GM18873 (cell line): Measurements from ENCODE around the gene NAALADL2.
"Not testable (repeated sequence)": the region's sequence is repeated elsewhere in the genome, so short reads cannot be mapped to it uniquely, and the experiment has no call there.

ENCODE experiments used
- ATAC-seq: cut with Tn5 transposase; IDR thresholded peaks from one replicate; pipeline ENCODE4 v1.9.1; 2021; ENCODE audit warnings: mild to moderate bottlenecking, moderate library complexity, moderate number of reproducible peaks; ENCODE audit not compliant: unreplicated experiment, low FRiP score

NAALADL2 gene

DNA sequence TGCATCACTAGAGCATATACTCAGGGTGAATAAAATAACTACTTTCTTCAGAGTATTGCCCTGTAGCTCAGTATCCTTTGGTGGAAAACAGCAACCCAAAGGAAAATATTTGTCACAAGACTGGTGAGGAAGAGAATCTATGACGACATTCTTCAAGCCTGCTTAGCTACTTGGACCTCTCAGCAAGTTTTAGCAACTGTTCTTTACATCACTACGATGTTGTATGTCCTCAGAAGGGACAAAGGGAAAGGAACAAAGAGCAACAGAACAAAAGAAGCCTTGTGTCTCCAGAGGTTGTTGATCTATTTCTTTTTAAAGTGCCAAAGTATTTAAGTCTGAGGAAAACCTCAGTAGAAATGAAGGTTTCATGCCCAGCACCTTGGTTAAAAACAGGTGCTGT is 746.7 kb downstream of the NAALADL2 start:
- no peak for ATAC-seq

DNA sequence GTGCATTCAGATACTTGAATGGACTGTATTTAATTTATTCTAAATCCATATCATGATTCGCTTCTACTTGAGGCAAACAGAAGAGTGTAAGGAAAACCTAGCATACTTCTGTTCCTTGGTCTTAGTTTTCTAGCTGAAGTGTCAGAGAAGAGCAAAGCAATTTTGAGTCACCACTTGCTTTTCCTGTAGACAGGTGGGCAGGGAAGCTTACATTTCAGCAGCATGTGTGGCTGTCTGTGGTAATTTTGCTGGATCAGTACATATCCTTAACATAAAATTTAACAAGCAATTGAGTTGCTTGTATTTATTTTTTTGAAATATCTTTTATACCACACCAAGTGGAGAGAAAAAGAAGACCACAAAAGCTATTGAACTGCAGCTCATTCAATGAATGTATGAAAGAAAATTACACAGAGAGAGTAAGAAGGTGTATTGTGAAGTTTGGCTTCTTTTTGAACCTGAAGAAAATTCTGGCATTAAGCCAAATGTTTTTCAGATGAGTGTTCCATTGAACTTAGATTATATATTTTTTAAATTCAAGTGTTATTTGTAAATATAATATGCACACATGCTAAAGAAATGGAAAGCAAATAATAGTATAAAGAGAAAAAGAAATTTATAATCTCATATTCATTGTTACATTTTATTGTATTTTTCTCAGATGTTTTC is 747.6 kb downstream of the NAALADL2 start:
- no peak for ATAC-seq

DNA sequence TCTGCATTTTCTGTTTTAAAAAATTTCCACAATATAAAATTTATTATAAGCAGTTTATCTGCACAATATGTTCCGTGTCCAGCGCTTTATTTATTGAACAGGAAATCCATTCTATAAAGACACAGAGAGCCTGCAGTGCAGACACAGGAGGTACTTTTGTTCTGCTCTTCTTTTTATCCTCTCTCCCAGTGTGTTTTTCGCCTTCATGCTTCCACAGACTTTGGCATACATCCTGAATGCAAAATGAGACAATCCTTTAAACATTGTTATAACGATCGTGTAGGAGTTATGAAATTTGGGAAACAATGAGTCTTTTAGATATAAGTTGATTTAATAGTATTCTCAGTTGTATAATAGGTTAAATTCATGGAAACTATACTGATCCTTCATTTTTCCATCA is 749.2 kb downstream of the NAALADL2 start:
- no peak for ATAC-seq

DNA sequence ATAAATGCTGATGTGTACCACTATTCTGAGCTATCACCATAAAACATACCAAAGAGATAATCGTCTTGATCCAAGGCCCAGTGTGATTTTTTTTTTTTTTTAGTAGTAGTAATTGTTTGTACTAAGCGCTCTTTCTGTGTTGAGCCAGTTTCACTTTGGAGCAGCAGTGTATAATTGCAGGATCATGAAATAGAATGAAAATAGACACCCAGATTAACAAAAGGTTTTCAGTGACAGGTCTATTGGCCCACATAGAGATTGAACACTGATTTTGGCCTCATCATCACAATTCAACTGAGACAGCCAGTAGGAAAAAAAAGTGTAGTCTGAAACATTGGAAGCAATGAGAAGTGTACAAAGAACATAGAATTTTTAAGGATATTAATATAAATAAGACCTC is 749.8 kb downstream of the NAALADL2 start:
- ATAC-seq, result no peak

DNA sequence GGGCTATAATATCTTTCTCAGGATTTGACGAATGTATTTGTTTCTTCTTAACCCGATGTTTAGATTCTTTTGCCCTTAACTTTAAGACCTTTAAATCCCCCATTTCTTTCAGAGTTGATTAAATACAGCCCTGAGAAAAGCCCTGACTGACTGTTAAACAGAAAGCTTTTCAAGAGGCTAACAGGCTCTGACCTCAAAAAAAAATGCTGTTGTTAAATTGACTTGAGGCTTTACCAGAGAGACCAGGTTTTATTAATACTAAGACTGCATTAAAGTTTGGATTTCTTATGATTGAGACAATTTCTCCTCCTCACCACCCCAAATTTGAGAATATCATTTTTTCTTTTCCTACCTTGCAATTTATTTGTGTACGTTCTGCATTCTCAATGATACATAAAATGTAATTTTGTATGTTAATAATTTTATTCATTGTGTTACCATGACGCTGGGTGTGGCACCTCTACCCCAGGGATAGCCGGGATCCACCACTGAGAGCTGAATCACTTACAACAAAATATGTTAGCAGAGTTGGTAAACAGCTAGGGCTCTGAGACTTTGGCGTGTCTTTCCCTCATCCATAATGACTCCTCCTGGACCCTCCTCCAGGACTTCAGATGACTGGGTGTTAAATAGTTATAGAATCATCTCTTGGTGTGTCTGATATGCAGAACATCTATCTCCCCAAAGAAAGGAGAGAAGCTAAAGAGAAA is 753.5 kb downstream of the NAALADL2 start:
- ATAC-seq, result no peak

DNA sequence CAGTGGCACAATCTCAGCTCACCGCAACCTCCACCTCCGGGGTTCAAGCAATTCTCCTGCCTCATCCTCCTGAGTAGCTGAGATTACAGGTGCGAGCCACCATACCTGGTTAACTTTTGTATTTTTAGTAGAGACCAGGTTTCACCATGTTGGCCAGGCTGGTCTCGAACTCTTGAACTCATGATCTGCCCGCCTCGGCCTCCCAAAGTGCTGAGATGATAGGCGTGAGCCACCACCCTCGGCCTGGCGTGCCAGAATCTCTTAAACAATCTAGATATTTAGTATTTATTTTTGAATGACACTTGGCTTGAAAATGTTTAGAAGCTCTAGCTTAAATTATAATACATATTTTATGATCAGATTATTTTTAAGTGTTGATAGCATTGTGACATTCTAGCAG is 755.0 kb downstream of the NAALADL2 start:
- not testable (repeated sequence) for ATAC-seq

DNA sequence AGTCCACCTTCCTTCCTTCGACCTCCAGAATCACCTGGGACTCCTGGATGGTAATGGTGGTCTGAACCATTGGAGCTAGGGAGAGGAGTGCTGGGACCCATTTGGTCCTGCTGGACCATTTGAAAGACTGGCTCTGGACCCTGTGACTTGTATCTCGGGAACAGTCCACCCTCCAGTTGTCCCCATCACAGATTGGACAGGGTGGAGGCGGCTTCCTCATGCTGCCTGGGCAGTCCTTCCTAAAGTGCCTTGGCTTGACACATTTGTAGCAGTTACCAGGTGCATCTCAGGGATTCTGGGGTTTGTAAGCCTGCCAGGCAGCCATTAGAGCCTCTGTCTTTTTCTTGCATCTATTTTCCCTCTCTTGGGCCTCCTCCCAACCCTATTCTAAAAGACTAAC is 758.1 kb downstream of the NAALADL2 start:
- ATAC-seq, result no peak

DNA sequence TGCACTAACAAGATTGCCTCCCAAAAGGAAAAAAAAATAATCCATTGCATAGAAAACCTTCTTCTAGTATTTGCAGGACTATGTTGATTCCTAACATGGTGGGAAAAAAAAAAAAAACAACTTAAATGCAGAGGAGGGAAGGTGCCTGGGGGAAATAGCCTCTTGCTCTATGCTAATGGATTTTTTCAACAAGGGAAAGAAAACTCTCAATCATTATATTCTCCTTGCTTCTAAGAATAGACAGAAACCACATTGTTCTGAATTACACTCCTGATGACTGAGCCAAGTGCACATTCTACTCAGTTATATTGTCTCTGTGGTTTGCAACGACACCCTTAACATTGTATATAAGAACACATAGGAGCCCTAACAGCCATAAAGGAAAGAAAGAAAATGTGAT is 760.2 kb downstream of the NAALADL2 start:
- no peak for ATAC-seq

DNA sequence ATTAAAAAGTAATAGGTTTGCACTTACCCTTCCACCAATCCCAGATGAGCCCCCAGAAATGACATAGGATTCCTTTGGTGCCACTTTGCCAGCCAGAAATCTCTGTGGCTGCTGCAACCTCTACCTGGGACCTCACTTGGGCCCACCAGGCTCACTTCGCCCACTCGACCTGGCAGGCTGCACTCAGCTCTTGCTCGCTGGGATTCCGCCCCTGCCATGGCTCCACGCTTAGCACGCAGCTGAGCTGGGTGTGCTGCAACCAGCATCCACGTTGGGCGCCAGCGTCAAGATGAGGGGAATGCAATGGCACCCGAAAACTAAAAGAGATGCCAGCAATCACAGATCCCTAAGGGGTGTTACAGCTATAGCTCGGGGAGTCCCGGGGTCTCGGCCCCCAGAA is 761.0 kb downstream of the NAALADL2 start:
- no peak for ATAC-seq

DNA sequence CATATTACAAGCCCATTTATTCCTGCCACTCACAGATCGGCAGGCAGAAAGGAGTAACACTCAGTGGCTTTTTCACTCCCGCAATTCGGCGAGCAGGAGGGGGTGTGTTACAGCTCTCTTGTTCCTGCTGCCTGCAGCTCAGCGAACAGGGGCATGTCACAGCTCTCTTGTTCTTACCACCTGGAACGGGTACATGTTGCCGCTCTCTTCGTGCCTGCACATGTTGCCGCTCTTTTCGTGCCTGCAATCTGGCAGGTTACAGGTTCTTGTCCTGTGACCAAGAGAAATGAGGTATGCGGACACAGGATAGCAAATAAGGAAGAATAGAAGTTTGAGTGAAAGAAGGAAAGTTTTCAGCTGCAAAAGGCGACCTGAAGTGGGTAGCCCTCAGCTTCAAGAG is 761.4 kb downstream of the NAALADL2 start:
- ATAC-seq, result no peak

DNA sequence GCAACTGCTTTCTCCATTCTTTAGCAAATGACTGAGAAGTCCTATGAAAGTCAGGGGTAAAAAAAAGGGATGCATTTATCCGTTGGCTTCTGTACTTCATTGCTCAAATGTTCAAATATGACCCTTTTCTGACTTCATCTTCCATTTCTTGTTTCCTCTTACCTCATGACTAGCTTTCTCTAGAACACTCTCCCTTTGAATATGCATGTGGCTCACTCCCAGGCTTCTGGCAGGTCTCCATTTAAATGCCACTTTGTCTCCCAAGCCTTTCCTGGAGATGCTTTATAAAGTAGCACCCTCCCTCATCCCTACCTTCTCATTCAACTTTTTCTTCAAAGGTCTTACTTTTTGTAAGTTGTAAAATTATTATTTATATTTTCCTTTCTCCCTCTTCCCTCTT is 781.8 kb downstream of the NAALADL2 start:
- ATAC-seq, result no peak

DNA sequence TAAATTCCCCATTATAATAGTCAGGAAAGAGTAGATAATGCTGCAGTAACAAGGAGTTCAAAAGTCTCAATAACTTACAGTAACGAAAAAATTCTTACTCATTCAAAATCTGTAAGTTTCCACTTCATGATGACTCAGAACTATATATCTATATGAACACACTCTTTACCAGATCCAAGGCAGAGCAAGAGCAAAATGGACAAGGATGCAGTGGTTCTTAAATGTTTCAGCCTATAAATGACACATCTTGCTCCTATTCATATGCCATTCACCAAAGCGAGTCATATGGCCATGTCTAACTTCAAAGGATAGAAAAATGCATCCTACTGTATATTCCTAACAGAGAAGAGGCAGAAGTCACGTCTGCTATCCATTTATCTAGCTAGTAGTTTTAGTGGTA is 787.7 kb downstream of the NAALADL2 start:
- no peak for ATAC-seq

DNA sequence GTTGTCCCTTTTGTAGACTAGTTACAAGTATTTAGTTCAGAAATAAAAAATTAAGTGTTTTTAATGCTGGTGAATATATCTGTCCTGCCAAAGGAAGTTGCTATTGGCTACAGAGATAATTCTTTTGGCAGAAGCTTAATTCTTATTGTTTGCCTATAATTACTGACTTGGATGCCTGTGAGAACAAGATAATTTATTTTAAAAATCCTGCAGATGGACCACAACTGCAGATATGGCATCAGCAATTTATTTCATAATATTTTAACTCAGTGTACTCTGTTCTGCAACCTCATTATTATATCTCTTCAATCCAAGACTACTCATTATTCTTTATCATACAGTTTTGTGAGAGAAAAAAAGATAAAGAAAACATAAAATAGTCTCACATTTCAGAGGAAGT is 789.8 kb downstream of the NAALADL2 start:
- no peak for ATAC-seq

DNA sequence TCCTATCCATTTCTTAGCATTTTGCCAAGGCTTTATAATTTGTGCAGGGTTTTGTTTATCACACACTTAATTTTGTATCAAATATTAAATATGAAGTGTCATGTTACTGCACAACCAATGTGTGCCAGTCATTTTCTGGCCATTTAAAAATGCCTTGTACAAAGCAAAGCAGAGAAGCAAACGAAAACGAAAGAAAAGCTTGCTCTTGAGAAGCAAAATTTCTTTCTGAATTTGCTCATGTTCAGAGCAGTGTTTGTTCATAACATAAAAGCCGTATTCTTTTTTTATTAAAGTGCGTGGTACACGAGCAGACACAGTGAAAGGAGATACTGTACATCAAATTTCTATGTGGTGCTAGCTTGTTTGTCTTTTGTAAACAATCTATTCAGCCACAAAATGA is 792.6 kb downstream of the NAALADL2 start:
- no peak for ATAC-seq

DNA sequence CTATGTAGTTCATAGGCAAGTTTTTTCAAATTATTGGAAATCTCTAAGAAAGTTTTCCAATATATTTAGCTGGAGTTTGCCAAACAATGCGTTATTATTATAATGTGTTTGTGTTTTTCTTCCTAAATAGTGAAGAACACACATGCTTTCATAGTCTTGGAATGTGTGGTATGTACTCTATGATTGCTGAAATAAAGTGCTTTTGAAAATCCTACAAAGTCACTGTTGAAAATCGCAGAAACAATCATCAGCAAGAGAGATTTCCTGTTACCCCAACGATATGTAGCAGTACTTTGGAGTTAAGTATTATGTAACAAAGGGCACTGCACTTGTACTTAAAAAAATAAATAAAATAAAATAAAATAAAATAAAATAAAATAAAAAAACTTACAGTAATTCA is 796.2 kb downstream of the NAALADL2 start:
- ATAC-seq, result no peak

DNA sequence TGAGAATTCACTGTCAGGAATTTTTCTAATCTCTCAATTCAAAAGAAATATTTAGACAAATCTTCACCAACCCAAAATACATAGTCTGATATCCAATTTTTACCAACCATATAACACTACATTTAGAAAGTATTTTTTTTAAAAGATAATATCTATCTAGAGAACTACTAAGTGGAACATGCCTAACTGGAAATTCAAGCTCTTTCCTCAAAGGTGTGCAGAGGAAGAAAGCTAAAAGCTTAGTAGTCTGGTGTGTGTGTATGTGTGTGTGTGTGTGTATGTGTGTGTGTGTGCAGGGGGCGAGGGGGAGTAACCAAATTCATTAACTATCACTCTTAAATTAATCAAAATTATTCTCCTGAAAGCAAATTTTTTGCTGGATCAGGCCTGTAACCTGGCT is 797.3 kb downstream of the NAALADL2 start:
- no peak for ATAC-seq

DNA sequence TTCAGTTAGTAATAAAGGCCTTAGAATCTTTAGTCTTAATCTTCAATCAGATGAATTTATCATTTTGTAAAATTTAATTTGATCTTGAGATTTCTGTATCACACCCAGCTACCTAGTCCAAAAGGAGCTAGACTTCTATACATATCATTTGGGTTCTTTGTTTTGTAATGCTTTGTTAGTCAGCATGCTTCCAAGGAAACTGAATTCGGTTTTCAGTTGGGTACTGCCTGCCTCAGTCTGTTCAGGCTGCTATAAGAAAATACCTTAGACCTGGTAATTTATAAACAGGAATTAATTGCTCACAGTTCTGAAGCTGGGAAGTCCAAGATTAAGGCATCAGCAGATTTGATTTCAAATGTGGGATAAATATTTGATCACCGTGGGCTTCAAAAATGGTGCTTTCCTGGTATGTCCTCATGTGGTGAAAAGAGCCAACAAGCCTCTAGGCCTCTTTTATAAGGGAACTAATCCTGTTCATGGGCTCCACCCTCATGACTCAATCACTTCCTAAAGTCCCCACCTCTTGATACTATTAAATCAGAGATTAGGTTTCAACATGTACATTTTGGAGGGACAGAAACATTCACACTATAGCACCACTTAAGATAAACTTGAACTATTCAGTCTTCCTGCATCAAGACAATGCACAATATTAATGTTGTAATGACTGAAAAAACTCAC is 800.7 kb downstream of the NAALADL2 start:
- no peak for ATAC-seq

DNA sequence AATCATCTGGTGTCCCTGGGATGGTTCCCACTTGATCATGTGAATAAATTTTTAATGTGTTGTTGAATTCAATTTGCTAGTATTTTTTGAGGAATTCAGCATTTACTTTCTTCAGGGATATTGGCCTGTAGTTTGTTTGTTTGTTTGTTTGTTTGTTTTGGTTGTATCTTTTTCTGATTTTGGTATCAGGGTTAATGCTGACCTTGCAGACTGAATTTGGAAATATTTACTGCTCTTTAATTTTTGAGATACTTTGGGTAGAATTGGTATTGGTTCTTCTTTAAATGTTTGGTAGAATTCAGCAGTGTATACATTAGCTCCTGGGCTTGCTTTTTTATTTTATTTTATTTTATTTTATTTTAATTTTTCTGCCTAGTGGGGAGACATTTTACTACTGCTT is 803.7 kb downstream of the NAALADL2 start:
- ATAC-seq, result no peak

DNA sequence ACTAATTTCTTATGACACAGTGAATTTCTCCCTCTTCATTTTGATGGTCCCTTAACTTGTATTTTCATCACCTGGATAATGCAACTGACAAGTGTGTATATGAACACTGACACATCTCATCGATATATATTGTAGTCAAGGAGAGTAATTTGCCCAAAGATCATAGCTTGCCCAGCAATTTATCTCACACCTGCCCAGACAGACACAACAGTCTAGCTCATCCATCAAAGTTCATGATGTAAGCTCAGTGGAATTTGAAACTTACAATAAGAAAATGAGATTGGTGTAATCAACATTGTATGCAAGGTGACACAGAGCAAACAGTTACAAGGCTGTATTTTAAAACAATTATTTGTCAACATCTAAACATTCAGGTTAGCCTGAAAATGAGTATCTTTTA is 805.8 kb downstream of the NAALADL2 start:
- ATAC-seq, result no peak

DNA sequence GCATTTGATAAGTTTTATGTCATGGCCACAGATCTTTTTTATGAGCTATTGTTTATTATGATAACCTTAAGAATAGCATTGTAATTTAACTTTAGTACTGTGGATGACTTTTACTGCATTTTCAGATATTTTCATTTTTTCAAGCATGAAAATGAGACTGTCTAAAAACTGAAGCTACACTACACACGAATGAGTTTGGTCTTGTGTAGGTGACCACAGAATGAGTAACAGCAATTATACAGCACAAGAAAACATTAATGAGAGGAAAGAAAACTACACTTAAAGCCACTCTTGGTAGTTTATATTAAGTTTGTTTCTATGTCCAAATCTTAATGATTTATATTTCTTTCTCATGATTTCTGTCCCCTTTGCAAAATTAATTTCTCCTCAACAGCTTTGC is 809.2 kb downstream of the NAALADL2 start:
- ATAC-seq, result no peak

DNA sequence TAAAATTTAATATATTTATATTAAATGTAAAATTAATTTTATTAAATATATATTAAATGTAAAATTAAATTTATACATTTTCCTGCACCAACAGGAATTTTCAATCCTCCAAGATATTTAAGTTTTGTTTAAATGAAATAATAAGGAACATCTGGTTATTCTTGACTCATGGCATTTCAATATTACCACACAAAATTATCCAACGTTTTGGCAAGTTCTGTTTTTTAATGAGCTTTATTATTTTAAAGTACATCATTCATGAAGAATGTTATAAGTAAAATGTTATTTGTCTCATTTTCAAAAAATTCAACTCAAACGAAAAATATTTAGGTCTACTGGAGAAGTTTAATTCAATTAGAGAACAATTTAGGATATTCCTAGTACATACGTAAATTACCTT is 811.4 kb downstream of the NAALADL2 start:
- ATAC-seq, result no peak
